ENCODE results near the gene ACE.

Gene ACE

DNA sequence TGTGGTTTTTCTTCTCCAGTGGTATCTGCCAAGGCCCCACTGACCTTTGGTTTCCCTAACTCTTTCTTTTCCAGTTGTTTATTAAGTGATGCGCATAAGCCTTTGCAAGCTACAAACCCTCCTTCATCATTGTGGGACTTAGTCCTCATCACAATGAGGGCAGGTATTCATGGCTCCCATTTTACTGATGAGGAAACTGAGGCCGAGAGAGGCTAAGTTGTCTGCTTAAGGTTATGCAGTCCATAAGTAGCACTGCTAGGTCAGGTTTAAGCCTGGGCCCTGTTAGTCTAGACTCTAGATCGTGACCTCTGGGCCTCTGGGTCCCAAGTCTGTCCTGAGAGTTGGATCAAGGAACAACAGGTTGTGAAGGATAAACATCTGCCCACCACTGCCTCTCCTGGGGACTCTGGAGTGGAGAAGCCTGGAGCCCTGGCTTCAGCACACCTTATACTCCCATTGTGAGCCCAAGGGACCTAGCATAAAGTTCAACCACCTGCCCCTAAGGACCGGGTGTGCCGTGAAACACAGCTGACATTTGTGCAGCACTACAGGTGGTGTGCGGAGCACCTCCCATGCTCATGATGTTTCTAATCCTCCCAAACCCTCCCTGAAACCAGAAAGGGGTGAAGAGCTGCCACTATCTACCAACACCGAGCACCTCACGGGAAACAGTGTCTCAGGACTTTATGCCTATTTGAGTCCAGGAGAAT is 41.1 kb downstream of the ACE start:
- no peak for DNase-seq

DNA sequence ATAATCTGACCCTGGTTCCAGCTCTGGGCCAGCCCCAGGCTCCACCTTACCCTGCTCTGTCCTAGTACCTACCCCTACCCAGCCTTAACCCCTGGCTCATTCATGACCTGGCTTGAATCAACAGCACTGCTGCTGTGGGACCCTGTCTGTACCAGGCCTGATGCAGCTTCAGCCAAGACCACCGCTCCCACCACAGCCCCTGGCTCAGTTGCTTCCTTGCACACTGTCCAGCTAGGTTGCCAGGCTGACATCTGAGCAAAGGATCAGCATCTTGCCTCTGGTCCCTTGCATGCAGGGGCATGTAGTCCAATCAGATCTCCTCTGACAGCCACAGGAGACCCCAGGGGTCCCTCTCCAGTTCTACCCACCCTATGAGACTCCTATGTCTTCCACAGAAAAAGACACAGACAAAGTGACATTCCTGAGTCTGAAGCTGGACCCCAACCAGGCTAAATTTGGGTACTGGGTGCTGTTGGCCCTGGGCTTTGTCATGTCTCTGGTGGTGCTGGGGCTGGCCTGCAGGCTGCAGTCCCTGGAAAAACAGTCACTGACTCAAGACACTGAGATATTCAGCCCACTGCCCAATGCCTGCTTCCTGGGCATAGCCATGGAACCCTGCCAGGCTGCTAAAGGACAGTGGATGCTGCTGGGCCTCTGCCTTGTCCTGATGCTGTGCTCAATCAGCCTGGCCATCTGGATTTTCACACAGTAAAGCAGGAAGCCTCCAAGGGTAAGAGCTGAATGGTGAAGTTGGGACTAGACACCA is 42.4 kb downstream of the ACE start:
- DNase-seq: no peak

DNA sequence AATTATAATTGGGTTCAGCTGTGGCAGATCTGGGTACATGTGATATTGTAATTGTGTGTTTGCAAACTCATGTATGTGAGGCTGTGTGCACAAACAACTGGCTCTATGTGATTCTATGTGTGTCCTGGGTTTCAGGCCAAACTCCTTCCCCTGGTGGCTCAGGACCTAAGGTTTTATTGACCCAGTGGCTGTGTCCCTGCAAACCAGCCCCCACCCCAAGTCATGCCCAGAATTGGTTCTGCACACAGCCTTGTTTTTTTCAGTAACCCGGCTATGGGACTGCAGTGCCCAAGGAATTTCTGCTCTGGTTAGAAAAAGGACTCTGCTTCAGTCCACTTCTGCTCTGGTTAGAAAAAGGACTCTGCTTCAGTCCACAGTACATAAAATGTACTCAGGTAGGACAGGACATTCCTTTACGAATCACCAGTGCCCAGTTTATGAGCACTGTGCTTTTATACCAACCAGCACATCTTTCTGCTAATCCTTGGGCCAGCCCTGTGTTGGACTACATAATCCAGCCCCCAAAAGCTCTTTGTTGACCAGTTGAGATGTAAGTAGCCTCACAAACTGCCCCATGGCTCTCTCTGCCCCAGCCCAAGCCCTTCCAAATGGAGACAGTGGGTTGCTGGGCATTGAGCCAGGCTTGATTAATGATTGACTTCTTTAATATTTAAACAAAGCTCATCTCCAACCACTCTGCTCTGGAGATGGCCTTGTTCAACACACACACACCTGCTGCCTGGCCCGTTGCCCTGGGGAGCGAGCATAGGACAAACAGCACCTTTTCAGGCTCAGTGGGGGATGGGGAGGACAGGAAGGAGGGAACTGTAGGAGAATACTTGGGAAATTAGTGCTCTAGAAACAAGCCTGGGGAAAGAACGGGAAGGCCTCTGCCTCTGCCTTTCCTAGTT is 43.4 kb downstream of the ACE start:
- DNase-seq: no peak

DNA sequence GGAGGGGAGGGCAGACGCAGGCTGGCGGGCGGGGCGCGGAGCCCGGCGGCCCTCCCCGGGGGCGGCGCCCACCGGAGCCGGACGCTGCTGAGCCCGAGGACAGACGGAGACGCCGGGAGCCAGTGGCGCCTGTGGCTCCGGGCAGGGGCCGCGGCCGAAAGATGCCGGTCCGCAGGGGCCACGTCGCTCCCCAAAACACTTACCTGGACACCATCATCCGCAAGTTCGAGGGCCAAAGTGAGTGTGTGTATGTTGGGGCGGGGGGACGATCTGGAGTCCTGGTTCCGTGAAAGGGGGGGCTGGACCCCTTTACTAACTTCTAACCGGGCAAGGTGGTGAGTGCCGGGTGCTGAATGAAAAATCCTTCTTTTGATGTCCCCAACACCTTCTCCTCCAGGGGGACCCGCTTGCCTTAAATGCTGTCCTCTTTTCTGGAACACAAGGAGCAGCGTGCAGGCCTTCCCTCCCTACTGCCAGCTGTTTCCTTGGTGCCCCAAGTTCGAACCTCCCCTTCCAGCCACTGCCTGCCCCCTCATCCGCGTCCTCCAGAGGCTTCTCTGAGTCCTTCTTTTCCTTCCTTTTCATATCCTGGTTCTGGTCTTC is 46.5 kb downstream of the ACE start, which contains the start of gene KCNH6:
KCNH6 (plus strand) TSS at position 106 of the 603 bp plus-strand sequence; CDS start at position 162, 56 bp downstream.
- DNase-seq: no peak

DNA sequence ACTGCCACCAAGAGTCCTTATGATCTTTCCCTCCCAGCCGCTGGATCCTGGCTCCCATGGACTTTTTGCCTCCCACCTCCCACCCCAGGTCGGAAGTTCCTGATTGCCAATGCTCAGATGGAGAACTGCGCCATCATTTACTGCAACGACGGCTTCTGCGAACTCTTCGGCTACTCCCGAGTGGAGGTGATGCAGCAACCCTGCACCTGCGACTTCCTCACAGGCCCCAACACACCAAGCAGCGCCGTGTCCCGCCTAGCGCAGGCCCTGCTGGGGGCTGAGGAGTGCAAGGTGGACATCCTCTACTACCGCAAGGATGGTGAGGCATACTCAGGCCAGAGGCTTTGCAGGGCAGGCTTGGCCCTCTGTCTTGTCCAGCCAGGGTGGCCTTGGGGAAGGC is 47.2 kb downstream of the ACE start:
- no peak for DNase-seq

DNA sequence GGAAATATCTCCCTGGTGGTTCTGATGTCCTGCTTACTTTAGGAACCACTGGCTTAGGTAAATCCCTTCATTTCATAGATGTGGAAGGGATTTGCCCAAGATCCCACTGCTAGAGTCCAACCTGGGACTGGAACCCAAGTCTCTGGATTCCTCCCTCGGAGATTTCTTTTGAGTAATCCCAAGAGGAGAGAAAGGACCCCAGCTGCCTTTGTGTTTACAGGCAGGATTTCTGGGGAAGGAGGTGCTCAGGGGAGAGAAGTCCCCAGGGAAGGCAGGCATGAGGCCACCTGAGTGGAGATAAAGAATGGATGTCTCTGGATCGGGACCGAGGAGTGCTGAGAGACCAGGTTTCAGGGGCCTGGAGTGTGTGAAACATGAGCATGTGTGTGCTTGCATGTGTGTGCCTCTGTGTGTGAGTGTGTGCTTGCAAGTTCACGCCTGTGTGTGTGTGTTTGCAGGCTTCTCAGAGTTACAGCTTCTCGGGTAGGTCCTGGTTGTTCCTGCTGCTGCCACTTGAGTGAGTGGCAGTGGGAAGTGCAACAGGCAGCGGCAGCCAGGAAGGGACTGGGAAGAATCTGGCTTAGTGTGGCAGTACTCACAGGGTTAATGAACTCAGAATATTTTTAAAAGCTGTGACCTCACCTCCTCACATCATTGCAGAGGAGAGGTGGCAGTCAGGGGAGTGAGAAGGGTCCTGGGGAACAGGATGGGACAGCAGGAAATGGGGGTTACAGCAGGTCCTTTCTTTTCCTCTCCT is 48.5 kb downstream of the ACE start:
- no peak for DNase-seq

DNA sequence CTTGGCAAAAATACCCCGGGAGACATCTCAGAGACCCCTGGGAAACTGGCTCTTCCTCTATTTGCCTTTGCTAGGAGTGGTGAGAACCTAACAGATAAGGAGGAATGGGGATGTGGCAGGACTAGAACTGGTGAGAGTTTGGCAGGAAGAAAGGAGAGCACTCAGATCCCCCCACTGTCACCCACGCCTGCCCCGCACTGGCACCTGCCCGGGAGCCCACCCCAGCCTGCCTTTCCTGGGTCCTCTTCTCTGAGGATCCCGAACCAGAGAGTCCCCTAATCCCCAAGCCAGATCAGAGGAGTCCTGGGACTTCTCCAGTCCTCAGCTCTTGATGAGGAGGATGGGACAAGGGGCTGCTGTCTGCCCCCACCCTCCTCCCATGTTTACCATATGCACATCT is 50.0 kb downstream of the ACE start:
- DNase-seq: no peak

DNA sequence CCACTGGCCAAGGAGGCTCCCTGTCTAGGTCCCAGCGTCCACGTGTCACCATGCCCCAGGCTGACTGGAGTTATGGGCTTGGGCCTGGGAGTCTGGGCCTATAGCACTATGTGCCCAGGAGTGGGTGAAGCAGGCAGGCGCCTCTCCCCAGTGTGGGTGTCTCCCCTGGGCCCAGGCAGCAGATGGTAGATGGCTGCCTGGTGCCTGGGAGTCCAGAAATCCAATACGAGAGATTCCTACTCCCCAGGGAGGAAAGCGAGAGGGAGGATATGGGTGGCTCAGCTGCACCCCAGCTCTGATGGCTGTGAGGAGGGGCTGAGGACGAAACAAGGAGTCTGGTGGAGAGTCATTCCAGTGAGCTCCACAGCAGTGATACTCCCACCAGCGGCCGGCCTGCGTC is 51.3 kb downstream of the ACE start:
- DNase-seq: no peak

DNA sequence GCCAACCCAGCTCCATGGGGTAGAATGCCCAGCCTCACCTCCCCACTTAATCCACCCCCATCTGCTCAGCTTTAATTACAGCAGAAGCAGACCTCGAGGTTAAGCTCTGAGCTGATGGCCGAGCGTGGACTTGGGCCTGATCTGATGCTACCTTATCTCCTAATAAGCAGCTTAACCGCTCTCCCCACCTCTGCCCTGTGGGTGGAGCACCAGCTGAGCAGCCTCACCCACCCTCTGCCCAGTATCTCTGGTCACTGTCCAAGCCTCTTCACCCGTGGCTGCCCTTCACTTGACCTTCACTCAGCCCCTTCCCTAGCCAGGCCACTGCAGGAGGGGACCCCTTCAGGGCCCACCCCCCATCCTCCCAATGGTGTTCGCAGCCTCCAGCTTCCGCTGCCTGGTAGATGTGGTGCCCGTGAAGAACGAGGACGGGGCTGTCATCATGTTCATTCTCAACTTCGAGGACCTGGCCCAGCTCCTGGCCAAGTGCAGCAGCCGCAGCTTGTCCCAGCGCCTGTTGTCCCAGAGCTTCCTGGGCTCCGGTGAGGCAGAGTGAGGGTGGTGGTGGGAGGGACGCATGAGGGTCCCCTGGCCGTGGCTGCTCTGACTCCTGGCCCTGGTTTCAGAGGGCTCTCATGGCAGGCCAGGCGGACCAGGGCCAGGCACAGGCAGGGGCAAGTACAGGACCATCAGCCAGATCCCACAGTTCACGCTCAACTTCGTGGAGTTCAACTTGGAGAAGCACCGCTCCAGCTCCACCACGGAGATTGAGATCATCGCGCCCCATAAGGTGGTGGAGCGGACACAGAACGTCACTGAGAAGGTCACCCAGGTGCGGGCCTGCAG is 53.1 kb downstream of the ACE start:
- no peak for DNase-seq

DNA sequence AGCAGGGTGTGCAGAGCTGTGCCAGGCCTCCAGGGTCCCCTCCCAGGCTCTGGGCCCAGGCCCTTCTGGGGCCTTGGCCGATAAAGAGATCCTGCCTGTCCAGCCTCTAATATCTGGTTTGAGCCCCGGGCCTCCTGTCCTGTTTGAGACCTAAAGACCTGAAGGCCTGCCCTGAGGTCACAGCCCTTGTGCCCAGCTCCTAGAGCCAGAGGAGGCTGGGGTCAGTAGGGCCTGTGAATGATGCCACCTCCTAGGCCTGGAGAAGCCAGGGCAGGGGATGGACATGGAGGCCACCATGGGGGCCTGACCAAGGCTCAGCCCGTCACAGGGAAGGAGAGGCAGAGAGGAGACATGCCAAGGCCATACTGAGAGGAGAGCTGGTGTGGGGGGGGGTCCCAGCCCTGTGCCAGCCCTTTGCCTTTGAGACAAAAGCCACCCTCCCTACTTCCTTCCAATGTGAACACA is 53.7 kb downstream of the ACE start:
- DNase-seq: no peak

DNA sequence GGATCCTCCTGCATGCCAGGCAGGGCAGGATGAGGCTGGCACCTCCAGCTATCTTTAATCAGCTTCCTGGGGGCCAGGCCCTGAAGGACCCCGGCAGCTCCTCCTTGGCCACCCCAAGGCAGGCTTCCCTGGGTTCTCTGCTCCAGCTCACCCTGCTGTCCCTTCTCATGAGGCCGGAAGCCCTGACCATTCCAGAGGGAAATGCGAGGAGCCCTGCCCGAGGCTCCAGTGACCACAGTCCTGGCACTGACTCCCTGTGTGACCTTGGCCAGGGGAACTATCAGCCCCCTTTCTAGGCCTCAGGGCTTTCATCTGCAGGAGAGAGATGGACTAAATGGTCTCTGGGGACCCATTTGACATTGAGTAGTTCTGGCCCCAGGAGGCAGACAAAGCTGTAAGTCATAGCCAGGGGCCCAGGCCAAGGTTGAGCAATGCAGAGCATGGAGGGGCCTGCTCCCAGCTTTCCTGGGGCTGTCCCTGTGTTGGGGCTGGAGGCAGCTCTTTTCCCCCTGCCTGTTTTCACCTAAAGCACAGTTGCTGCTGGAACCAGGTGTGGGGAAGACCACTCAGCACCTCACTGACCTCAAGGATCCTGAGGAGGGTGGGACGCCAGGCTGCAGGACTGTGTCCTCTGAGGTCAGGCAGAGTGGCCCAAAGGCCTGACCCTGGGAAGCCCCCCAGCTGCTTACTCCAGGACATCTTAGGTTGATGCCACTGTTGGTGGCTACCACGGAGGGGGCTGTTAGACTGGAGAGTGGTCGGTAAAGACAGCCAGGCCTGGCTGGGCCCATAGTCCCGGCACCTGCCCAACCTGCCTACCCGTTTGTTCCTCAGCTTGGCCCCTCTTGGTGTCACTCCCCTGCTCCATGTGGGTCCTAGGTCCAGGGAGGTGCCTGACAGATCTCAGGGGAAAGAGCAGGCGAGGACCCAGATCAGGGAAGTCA is 54.4 kb downstream of the ACE start:
- no peak for DNase-seq

DNA sequence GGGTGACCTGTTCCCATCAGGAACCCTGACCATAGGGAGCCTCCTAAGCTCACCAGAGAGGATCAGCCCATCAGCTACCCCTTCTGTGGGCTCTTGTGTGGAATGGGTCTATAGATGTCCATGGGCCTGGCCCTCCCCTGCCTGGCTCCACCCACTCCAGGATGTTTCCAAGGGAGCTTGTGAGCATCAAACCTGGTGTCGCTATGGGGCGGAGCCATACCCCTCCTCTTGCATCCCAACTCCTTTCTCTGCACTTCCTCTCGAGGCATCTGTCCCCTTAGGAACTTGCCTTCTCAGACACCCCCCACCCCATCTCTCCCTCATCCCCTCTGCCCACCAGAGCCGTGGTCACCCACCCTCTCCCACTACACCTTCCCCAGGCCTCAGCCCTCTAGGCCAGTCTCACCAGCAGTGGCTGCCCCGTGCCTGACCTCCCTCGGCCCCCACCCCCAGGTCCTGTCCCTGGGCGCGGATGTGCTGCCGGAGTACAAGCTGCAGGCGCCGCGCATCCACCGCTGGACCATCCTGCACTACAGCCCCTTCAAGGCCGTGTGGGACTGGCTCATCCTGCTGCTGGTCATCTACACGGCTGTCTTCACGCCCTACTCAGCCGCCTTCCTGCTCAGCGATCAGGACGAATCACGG is 56.7 kb downstream of the ACE start:
- no peak for DNase-seq

DNA sequence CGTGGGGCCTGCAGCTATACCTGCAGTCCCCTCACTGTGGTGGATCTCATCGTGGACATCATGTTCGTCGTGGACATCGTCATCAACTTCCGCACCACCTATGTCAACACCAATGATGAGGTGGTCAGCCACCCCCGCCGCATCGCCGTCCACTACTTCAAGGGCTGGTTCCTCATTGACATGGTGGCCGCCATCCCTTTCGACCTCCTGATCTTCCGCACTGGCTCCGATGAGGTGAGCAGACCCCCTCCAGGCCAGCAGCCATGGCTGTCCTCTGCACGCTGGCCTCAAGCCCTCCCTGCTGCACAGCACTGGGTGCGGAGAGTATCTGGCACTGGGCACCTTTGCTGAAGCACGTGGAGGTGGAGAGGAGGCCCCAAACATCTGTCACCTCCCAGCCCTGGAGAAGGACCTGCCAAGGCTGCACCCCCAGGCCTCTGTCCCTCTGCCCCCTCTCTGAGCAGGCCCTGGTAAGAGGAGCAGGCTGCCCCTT is 57.3 kb downstream of the ACE start:
- DNase-seq: no peak

DNA sequence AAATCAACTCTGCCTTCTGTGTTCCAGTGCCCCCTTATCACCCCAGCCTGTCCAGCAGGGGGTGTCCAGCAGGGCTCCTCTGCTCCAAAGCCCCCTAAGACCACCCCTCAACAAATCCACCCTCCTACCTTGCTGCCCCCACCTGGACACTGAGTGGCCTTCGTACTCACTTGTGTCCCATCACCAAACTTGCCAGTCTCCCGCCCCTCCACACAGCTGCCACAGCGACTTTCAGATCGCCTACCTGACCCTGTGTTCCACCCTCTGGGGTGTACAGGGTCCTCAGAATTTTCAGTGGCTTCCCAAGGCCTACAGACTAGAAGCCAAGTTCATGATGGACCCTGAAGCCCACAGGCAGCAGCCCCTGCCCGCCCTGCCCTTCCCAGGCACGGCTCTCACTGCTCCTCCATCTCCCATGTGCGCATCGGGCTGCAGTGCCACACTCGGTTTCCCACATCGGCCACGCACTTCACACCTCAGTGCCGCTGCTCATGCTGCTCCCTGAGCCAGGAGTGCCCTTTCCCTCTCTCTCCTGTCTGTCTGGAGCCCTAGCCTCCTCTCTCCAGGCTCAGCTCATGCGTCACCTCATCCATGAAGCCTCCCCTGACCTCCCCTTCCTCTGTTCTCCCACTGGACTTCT is 58.1 kb downstream of the ACE start:
- no peak for DNase-seq

DNA sequence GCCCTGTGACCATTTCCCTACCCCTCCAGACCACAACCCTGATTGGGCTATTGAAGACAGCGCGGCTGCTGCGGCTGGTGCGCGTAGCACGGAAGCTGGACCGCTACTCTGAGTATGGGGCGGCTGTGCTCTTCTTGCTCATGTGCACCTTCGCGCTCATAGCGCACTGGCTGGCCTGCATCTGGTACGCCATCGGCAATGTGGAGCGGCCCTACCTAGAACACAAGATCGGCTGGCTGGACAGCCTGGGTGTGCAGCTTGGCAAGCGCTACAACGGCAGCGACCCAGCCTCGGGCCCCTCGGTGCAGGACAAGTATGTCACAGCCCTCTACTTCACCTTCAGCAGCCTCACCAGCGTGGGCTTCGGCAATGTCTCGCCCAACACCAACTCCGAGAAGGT is 58.8 kb downstream of the ACE start:
- DNase-seq: no peak

DNA sequence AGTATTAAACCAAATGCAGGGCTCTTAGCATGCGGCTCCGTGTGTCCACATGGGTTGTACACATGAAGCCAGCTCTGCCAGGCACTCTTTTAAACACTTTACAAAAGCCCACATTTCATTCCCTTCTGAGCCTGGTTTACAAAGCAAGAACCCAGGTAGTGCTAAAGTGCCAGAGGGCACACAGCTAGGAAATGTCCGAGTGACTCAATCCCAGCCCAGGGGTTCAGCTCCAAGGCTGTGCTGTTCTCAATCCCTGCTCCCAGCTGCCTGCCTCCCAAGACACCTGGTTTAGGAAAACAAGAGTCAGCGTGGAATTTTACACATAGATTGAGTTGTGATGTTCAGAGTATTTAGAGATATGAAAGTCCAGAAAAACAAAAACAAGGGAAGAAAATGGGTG is 60.1 kb downstream of the ACE start:
- DNase-seq: no peak

DNA sequence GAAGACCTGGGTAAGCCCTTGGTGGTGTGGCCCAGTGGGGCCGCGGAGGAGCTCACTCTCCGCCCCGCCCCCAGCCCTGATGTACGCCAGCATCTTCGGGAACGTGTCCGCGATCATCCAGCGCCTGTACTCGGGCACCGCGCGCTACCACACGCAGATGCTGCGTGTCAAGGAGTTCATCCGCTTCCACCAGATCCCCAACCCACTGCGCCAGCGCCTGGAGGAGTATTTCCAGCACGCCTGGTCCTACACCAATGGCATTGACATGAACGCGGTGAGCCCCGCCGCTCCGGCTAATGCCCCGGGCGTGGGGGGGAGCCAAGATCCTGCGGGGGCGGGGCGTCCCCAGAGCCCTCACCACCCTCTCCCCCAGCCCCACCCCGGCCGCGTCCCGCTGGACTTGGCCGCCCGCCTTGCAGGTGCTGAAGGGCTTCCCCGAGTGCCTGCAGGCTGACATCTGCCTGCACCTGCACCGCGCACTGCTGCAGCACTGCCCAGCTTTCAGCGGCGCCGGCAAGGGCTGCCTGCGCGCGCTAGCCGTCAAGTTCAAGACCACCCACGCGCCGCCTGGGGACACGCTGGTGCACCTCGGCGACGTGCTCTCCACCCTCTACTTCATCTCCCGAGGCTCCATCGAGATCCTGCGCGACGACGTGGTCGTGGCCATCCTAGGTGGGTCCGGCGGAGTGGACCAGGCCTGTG is 61.3 kb downstream of the ACE start:
- DNase-seq: no peak

Data from femur (tissue), 1 donor.